Right renal cortex interstitium (tissue), 3 donors: Measurements from ENCODE around the gene APOM. TPM values are rescaled to one million over a fixed set of nuclear protein-coding genes. Genes with fewer than 3 reads are reported as not detected.

Experiments used
- DNase-seq, 3 donors: peaks; one replicate each; pipeline ENCODE4 v3.0.0-alpha.2; 2013; ENCODE audit warnings: low read depth in 3 of 3, low spot score in 2 of 3
- polyA plus RNA-seq, 3 donors: library from polyadenylated mRNA; unstranded; fragments of 120-200 nt; gene quantifications; one replicate each; pipeline ENCODE4 v1.2.1, GENCODE V29; 2013; ENCODE audit not compliant: insufficient read length in 3 of 3

The APOM gene
- polyA plus RNA-seq, 3 donors: 91.6 to 131 (median 120) TPM

DNA sequence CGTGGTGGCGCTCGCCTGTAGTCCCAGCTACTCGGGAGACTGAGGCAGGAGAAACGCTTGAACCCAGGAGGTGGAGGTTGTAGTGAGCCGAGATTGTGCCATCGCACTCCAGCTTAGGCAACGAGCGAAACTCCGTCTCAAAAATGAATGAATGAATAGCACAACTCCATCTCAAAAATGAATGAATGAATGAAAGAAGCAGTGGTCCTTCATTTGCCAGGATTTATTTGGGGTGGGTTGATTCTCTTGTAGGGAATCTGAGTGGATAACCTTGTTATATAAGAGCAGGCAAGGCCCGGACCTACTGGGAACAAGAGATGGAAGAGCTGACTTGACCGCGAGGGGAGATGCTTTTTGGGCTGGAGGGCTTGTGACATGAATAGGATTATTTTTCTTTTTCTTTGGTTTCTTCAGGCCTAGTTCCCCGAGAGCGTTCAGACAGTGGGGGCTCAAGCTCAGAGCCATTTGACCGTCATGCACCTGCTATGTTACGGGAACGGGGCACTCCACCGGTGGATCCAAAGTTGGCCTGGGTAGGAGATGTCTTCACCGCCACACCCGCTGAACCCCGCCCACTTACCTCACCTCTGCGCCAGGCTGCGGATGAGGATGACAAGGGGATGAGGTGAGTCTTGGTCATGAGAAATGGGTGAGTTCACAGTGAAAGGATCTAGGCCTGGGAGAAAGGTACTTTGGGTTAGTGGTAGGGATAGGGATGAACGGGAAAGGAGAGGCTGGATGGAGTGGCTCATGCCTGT, 25.3 kb upstream of the APOM start:
- DNase-seq: no peak

DNA sequence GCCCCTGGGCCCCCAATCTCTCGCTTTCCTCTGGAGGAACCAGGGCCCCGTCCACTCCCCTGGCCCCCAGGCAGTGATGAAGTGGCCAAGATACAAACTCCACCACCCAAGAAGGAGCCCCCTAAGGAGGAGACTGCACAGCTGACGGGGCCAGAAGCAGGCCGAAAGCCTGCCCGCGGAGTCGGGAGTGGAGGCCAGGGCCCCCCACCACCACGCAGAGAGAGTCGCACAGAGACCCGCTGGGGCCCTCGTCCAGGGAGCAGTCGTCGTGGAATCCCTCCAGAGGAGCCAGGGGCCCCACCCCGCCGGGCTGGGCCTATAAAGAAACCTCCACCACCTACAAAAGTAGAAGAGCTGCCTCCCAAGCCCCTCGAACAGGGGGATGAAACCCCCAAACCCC, 24.5 kb upstream of the APOM start:
- DNase-seq: no peak

DNA sequence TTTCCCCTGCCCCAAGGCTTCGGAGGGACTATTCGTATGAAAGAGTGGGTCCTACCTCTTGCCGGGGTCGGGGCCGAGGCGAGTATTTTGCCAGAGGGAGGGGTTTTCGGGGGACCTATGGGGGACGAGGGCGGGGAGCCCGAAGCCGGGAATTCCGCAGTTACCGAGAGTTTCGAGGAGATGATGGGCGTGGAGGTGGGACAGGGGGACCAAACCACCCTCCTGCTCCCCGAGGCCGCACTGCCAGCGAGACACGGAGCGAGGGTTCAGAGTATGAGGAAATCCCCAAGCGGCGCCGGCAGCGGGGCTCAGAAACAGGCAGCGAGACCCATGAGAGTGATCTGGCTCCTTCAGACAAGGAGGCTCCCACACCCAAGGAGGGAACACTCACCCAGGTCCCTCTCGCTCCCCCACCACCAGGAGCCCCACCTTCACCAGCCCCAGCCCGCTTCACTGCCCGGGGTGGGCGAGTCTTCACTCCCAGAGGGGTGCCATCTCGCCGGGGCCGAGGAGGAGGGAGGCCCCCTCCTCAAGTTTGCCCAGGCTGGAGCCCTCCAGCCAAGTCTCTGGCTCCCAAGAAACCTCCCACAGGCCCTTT, 23.9 kb upstream of the APOM start:
- DNase-seq: no peak

DNA sequence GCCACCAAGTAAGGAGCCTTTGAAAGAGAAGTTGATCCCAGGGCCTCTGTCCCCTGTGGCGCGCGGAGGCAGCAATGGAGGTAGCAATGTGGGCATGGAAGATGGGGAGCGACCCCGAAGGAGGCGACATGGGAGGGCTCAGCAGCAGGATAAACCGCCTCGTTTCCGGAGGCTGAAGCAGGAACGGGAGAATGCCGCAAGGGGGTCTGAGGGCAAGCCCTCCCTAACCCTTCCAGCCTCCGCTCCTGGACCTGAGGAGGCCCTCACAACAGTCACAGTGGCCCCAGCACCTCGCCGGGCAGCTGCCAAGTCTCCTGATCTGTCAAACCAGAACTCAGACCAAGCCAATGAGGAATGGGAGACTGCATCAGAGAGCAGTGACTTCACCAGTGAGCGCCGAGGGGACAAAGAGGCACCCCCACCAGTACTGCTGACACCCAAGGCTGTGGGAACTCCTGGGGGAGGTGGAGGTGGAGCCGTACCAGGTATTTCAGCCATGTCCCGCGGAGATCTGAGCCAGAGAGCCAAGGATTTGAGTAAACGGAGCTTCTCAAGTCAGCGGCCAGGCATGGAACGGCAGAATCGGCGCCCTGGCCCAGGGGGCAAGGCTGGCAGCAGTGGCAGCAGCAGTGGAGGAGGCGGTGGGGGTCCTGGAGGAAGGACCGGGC, 23.3 kb upstream of the APOM start:
- DNase-seq: no peak

DNA sequence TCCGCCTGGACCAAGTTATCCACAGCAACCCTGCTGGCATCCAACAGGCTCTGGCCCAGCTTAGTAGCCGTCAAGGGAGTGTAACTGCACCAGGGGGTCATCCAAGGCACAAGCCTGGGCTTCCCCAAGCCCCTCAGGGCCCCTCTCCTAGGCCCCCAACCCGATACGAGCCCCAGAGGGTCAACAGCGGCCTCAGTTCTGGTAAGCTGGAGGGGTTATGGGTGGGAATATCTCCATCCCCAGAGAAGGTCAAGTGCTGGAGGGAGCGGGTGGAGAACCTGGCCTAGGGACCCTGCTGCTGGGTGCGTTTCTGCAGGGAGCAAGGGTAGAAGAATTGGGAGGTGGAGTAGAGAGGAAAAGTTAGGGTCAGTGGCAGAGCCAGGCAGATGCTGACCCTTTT, 22.2 kb upstream of the APOM start:
- no peak for DNase-seq

DNA sequence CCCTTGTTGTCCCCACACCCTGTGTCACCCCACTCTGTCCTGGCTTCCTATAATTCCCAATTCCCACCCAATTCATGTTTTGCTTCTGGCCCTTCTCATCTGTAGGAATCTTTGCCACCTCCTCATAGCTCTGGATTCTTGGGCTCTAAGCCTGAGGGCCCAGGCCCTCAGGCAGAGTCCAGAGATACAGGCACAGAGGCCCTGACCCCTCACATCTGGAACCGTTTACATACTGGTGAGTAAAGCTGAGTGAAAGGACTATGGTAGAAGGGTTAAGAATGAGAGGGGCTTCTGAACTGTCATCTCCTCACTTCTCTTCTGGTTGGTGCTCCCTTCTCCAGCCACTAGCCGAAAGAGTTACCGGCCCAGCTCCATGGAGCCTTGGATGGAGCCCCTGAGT, 21.6 kb upstream of the APOM start:
- DNase-seq: no peak

DNA sequence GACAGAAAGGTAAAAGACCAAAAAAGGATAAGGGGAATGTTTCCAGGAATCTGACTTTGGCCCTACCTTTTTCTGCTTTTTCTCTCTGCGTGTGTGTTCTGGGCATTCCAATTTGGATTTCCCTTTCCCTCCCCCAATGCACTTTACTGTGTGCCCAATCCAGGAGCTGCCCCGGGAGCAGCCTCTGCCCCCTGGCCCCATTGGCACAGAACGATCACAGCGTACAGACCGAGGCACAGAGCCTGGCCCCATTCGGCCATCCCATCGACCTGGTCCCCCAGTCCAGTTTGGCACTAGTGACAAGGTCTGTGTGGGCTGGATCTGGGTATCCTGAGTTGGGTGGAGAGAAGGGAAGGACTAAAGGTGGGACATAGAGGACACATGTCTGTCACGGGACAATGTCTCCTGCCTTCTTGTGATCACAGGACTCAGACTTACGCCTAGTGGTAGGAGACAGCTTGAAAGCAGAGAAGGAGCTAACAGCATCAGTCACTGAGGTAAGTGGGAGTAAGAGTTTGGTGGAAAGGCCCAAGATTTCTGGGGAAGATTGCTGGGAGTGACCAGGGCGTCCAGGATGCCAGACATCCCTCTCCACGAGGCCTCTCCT, 20.6 kb upstream of the APOM start:
- no peak for DNase-seq

DNA sequence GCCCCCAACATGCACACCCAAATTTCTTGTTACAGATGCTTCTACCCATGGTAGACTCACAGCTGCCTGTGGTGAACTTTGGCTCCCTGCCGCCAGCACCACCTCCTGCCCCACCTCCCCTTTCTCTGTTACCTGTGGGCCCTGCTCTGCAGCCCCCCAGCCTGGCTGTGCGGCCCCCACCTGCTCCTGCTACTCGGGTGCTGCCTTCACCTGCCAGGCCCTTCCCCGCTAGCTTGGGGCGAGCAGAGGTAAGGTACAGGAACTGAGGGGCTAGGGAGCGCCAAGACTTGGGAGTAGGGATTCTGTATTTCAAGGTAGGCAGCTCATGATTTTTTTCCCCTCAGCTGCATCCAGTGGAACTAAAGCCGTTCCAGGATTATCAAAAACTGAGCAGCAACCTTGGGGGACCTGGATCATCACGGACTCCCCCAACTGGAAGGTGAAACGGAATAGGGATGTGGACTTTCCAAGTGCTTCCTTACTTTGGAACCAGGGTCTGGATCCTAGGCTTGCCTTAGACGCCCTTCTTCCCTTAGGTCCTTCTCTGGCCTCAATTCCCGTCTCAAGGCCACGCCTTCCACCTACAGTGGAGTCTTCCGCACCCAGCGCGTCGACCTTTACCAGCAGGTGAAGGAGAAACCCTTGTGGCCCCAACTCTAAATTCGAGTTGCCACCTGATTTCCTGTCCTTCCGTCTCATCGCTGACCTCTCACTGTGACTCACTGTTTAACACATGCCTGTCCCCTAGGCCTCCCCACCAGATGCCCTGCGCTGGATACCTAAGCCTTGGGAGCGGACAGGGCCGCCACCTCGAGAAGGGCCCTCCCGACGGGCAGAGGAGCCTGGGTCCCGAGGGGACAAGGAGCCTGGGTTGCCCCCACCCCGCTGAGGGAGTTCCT, 18.7 kb upstream of the APOM start:
- no peak for DNase-seq

DNA sequence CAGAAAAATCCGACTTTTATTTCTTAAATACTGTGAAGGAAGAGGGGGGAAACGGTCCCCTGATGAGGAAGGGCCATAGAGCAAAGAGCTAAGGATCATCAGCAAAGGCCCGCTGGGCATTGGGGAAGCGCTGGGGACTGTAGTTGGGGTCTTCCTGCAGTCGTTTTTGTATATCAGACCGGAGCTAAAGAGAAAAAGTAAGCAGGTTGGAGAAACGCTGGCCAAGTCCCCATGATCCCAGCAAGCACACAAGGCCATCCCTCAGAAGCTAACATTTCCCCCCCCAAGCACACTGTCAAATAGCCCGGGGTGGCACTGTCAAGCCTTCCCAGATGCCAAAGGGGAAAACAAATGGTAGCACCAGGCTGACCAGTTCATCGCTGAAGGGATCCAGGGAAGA, 16.7 kb upstream of the APOM start:
- DNase-seq: no peak

DNA sequence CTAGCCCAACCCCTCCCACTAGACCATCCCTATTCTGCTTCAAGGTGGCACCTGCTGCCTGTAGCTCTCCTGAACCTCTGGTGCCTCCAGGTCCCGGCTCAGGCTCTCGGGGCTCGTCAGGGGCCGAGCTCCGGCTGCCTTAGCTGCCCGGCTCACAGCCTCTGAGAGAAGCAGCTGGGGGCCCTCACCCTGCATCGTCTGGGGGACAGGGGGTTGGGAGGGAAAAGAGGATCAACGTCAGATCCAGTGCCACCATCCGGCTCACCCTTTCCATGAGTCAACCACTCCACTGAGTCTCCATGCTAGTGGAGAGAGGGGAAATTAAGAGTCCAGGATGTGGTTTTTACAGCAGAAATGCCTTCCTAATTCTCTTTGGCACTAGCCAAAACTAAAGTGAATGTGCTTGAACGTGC, 16.2 kb upstream of the APOM start:
- DNase-seq: no peak

DNA sequence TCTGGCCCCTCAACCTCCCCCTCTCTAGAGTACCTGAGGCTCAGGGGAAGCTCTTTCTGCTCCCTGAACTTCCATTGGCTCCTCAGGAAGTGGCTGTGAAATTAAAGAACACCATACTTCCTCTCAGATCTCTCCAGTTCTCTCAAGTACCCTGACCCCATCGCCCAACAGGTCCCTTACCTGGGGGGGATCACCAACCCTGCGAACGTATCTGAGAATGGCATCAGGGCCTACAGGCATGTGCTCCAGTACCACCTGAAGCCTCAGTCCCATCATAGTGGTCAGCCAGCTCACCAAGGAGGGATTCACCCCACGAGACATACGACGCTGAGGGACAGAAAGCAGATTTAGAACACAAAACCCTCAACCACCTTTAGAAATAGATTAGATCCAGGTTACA, 15.1 kb upstream of the APOM start:
- no peak for DNase-seq

DNA sequence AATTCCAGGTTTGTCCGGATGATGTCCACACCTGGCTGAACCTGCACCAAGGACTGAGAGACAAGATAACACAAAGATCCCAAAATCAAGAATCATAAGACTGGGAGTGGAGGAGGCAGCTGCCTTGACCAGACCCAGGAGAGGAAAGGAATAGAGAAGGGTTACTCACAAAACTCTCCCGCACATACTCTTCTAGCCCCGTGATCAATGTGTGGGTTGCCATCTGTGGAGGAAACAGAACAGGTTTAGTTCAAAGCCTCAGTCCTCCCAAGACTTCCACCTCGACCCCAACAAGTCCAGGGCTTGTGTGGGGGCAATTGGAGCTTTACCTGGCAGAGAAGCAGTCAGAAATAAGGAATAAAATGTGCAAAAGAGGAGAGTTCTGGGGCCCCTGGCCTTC, 14.3 kb upstream of the APOM start:
- DNase-seq: no peak

DNA sequence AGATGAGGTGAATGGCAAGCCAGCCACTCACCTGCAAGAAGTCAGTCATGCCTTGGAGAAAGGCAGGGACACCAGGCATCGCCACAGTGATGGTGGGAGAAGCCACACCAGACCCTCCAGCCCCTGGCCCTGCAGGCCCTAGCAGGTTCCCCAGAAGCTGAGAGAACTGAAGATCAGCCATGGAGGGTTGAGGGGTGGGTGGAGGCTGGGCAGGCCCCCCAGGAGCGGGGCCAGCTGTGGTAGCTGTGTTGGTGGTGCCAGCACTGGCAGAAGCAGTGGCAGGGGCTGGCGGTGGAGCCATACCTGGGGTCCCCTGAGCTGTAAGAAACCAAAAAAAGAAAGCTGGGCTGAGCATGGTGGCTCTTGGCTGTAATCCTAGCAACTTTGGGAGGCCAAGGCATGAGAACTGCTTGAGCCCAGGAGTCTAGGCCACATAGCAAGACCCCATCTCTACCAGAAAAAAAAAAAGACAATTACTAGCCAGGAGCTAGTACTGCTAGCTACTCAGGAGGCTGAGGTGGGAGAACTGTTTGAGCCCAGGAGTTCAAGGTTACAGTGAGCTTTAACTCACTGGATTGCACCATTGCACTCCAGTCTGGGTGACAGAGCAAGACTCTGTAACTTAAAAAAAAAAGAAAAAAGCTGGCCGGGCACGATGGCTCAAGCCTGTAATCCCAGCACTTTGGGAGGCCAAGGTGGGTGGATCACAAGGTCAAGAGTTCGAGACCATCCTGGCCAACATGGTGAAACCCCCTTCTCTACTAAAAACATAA, 12.7 kb upstream of the APOM start:
- no peak for DNase-seq

DNA sequence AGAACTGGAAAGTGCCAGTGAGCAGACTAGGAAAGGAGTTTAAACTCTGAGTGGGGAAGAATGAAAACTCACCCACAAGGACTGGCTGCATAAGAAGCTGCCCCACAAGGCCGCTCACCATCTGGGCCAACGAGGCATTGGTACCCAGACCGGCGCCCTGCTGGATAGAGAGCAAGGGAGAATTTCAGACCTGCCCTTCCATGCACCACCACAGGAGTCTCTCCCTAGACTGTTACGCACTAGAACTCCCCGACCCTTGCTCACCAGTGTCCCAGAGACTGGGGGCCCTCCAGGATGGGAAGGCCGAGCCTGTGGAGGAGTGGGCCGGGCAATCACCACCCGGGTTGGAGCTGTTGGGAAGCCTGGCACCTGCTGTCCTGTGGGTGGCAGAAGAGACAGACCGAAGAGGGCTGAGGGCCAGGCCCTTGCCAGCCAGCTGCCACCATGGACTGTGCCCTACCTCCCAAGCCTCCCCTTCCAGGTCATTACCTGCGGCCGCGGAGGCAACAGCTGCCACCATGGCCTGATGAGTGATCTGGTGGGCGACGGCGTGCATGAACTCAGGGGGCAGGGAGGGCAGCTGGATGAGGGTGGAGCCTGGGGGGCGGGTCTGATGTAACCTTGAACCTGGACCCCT, 11.8 kb upstream of the APOM start:
- DNase-seq: no peak

DNA sequence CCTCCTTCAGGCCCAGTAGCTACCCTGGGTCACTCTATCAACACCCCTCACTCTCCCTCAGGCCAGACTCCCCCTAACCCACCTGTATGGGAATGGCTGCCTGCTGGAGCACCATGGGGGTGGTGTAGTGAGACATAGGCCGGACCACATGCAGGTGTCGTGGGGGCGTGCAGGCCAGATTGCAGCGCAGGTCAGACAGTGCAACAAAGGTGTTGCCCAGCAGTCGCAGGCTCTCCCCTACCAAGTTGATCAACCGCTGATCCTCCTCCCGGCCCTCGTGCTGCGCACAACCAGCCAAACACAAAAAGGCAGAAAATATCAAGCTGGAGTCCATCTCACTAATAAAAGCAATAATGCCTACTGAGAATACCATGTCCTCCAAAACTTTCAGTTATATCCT, 10.4 kb upstream of the APOM start:
- DNase-seq: no peak

DNA sequence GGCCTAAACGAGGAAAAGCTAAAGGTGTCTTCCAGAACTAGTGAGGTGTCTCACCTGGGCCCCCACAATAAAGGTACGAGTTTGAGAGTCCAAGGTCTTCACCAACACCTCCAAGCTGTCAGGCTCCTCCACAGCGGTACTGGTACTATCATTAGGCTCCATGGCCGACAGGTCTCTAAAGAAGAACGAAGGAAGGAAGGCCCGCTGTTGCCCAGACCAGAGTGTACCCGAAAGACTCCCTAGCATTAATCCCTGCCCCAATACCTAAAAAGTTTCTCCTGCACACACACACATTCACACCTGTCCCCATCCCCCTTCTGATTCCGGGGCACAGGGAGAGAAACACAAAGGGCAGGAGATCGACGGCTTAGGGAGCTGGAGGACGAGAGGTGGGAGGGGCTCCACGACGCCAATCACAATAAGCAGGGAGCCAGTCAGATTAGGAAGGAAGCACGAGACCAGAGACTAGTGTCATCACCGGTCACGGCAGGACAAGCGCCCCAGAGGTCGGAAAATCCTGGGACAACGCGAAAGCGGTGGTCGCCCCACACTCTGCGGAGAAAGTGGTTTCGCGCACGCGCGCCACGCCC, 4.0 kb upstream of the APOM start:
- DNase-seq: peak in 1 of 3 donors; percentile 52

DNA sequence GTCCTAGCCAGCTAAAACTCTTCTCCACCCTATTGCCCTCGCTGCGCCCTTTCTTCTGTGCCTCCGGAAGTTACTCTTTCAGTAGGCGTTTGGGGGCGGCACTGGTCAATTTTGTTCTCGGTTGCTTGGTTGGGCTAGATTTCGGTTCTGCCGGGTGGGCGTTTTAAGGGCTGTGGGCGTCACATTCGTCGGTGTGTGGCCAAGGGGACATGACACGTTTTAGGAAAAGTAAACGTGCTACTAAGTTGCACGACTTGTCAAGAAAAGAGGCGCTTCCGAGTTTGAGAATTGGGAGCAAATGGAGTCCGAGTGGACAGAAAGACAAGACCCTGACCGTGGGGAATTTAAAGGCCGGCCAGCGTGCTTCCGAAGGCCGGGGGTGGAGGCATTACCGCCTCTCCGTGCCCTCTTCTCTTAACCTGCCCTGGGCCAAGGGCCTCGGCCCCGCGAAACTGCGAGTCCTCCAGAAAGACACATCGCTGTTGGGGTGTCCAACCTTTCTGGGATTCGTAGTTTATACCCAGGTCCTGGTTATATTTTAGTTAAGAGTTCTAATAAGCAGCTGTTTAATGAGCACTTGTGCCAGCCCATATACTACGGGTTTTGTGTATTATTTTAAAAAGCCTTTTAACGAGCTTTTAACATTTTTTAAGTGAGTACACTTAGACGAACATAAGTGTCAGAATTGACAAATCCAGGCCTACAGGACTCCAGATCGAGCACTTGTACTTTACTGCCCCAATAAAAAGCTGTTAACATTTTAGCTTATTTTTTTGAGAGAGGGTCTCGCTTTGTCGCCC, 2.6 kb upstream of the APOM start:
- DNase-seq: no peak
